ENCODE results near the gene DIO3. TPM values are rescaled to one million over a fixed set of nuclear protein-coding genes. Genes with fewer than 3 reads are reported as not detected.

Gene DIO3
- total and polyA plus RNA-seq, 2 experiments from 2014 or later: 0.18 TPM; not detected in 1

GRCh38 chr14:101575581-101575980 is 14.3 kb downstream of the DIO3 start:
- no peaks in the 10 kb centered on the region for H3K36me3 ChIP-seq
- no peak for DNase-seq (ENCODE audit: low read depth in 1 of 2, low spot score in 1 of 2)
- H3K4me1 ChIP-seq (ENCODE audit: low read depth): no peaks in the 10 kb centered on the region
- no peak overlapping the region for H3K4me3 ChIP-seq
- no peaks in the 10 kb centered on the region for H3K9me3 ChIP-seq (ENCODE audit: low read depth)
- peaks cover 55% of the 10 kb centered on the region for H3K27me3 ChIP-seq
- no peak overlapping the region for H3K27ac ChIP-seq
- TF ChIP-seq CTCF (IDR thresholded peaks at IDR 0.05; ENCODE audit: low read depth, low read length): no peak

- H3K4me1 ChIP-seq (ENCODE audit: low read depth): no peaks in the 10 kb centered on the region
- no peak overlapping the region for H3K27ac ChIP-seq
- H3K27me3 ChIP-seq: peaks cover 50% of the 10 kb centered on the region
- no peaks in the 10 kb centered on the region for H3K36me3 ChIP-seq
- H3K9me3 ChIP-seq (ENCODE audit: low read depth): no peaks in the 10 kb centered on the region
- no peak for DNase-seq (ENCODE audit: low read depth in 1 of 2, low spot score in 1 of 2)
- TF ChIP-seq CTCF (IDR thresholded peaks at IDR 0.05; ENCODE audit: low read depth, low read length): no peak
- H3K4me3 ChIP-seq: no peak overlapping the region
Observed at GRCh38 chr14:101577221-101577909, 16.1 kb downstream of the DIO3 start.

GRCh38 chr14:101578489-101578888 is 17.2 kb downstream of the DIO3 start:
- Histone ChIP-seq H3K9me3 (ENCODE audit: low read depth) (no peaks in the 10 kb centered on the region), H3K4me1 (ENCODE audit: low read depth) (no peaks in the 10 kb centered on the region), H3K36me3 (no peaks in the 10 kb centered on the region), H3K4me3 (no peak overlapping the region), H3K27me3 (peaks cover 40% of the 10 kb centered on the region), H3K27ac (no peak overlapping the region)
- TF ChIP-seq CTCF (IDR thresholded peaks at IDR 0.05; ENCODE audit: low read depth, low read length): no peak
- DNase-seq (ENCODE audit: low read depth in 1 of 2, low spot score in 1 of 2): no peak

- DNase-seq (ENCODE audit: low read depth in 1 of 2, low spot score in 1 of 2): no peak
- H3K4me3 ChIP-seq: no peak overlapping the region
- H3K9me3 ChIP-seq (ENCODE audit: low read depth): no peaks in the 10 kb centered on the region
- peaks cover 33% of the 10 kb centered on the region for H3K27me3 ChIP-seq
- H3K36me3 ChIP-seq: no peaks in the 10 kb centered on the region
- no peak overlapping the region for H3K27ac ChIP-seq
- H3K4me1 ChIP-seq (ENCODE audit: low read depth): no peaks in the 10 kb centered on the region
- no peak for TF ChIP-seq CTCF (IDR thresholded peaks at IDR 0.05; ENCODE audit: low read depth, low read length)
Observed at GRCh38 chr14:101579372-101580080, 18.2 kb downstream of the DIO3 start.

- no peak overlapping the region for H3K4me3 ChIP-seq
- H3K9me3 ChIP-seq (ENCODE audit: low read depth): no peaks in the 10 kb centered on the region
- TF ChIP-seq CTCF (IDR thresholded peaks at IDR 0.05; ENCODE audit: low read depth, low read length): no peak
- H3K27me3 ChIP-seq: peaks cover 23% of the 10 kb centered on the region
- no peak for DNase-seq (ENCODE audit: low read depth in 1 of 2, low spot score in 1 of 2)
- H3K36me3 ChIP-seq: no peaks in the 10 kb centered on the region
- no peaks in the 10 kb centered on the region for H3K4me1 ChIP-seq (ENCODE audit: low read depth)
- no peak overlapping the region for H3K27ac ChIP-seq
Observed at GRCh38 chr14:101581806-101582205, 20.5 kb downstream of the DIO3 start.

Data from cardiac muscle cell (in vitro differentiated cells and primary cell).